ENCODE data around the gene NUP205.
A peak's percentile ranks its signal among the peaks of the same experiment; 100 is the strongest.

NUP205 gene

DNA sequence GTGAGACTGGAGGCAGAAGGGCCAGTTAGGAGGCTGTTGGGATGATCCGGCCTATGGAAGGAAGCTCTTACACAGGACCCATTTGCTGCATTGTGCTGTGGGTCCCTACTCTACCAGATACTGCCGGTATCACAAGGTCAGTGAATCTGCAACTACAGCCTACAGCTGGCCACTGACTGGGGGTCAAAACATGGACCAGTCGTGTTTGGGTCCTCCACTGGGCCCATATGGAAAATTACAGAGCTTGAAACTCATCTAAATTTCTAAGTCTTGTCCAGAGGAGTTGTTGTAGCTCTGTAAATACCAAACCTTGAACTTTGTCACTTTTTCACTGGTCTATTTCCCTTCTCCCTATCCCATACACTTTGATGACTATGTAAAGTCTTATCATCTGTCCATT is 5.6 kb upstream of the NUP205 start:
- no peak for DNase-seq (ENCODE audit: low read depth)

DNA sequence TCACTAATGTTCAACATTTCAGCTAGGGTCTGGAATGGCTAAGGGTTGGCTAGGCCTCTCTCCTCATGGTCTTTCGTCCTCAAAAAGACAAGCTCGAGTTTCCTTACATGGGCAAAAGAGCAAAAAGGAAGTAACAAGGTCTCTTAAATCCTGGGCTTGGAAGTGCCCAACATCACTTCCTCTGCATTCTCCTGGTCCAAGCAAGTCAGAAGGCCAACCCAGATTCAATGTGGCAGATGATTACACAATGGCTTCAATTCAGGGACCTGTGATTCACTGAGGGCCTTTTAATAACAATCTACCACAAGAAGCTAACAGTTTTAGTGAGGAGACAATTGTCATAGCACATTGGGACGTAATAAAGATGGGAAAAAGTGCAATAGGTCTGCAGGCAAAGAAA is 4.4 kb upstream of the NUP205 start:
- peak; percentile 15 for DNase-seq (ENCODE audit: low read depth)

DNA sequence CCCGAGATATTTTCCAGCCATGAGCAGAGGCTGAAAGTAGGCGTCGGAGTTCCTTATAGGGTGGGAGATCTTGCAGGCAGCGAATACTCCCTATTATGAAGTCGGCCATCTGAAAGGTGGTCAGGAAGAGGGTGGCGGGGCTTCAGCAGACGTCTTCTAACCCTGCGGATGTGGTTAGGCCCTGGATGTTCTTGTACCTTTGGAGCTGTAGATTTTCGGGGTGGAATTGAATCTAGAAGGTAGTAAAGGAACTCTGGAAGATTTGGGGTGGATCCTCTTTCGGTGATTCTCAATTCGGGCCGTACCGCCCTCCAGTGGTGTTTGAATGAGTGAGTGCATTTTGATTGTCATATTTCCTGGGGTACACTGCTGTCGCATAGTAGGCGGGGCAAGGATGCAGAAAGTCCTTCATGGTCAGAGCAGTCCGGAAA is 635 bp downstream of the NUP205 start:
- DNase-seq (ENCODE audit: low read depth): peak; percentile 73

DNA sequence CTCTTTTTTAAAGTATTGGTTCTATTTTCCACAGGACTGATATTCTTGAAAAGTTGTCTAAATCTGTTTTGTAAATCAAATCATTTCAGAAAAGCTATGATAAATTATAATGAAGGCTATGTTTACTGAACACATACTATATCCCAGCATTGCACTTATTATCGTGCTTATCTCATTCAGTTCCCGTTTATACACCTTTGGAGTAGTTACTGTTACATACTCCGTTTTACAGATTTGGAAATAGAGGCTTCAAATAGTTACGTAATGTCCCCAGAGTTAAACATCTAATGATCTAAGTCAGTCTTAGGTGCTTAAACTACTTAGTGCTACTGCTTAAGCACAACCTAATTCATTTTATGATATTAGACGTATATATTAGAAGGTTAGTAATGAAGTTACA is 1.2 kb downstream of the NUP205 start:
- DNase-seq (ENCODE audit: low read depth): no peak

DNA sequence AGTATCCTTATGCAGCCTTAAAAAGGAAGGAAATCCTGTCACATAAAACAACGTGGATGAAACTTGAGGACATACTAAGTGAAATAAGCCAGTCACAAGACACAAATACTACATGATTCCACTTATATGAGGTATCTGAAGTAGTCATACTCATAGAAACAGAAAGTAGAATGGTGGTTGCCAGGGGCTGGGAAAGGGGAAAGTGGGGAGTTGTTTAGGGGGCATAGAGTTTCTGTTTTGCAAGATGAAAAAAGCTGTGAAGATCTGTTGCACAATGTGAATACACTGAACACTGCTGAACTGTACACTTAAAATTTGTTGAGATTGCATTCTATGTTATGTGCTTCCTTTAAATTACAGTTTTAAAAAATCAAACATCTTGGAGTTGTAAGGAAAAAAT is 2.9 kb downstream of the NUP205 start:
- DNase-seq (ENCODE audit: low read depth): no peak

DNA sequence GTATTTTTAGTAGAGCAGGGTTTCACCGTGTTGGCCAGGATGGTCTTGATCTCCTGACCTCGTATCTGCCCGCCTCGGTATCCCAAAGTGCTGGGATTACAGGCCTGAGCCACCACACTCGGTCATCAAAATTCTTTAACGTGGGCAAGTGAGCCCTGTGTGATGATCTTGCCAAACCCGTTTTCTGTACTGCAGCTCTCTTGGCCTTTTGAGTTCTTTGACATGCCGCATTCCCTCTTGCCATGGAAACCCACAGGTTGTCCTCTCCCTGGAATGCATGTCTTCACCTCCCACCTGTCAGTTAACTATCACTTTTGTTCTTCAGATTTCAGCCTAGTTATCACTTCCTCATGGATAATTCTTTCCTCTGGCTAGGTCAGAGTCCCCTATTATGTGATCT is 5.0 kb downstream of the NUP205 start:
- no peak for DNase-seq (ENCODE audit: low read depth)

DNA sequence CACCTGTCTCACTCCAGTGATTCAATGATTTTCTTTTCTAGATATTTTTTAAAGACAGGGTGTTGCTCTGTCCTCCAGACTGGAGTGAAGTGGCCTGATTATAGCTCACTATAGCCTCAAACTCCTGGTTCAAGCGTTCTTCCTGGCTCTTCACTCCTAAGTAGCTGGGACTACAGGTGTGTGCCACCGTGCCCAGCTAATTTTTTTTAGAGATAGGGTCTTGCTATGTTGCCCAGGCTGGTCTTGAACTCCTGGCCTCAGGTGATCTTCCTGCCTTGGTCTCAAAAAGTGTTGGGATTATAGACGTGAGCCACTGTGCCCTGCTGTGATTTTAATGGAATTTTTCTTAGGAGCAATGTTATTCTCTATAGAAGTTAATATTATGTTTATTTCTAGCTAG is 14.1 kb downstream of the NUP205 start:
- no peak for DNase-seq (ENCODE audit: low read depth)

DNA sequence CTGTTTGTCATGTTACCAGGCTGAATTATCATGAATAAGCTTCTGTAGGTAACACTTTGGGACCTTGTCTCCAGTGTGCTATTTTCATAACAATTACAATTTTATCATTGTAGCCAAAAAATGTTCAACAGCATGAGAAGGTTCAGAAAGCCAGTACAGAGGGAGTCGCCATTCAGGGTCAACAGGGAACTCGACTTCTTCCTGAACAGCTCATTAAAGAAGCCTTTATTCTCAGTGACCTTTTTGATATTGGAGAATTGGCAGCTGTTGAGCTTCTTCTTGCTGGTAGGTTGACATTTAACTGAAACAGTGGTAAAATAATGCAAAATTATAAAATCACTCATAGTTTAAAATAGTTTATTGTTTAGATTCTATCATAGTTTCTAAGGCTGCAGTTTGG is 15.8 kb downstream of the NUP205 start:
- no peak for DNase-seq (ENCODE audit: low read depth)

DNA sequence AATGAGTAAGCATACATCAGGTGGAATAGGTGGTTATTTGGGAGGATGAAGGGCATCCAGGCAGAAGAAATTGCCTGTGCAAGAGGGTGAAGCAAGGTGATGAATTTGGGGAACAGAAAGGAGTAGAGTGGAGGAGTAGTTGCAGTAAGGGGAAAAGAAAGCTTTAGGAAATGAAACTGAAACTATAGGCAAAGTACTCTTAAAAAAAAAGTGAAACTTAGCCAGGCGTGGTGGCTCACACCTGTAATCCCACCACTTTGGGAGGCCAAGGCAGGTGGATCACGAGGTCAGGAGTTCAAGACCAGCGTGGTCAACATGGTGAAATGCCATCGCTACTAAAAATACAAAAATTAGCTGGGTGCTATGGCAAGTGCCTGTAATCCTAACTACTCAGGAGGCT is 17.6 kb downstream of the NUP205 start:
- no peak for DNase-seq (ENCODE audit: low read depth)

DNA sequence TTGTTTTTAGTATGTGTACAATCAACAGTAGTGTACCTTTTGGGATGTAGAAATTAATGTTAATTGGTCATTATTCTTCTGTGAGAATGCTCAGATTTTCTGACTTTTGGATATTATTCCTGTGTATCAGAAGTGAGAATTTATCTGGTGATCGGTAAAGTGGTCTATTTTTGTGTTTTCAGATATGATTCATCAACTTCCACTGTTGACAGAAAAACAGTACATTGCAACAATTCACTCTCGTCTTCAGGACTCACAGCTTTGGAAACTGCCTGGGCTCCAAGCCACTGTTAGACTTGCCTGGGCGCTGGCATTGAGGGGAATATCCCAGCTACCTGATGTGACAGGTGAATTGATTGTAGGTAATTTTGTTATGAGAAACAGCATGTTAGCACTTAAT is 20.9 kb downstream of the NUP205 start:
- no peak for DNase-seq (ENCODE audit: low read depth)

DNA sequence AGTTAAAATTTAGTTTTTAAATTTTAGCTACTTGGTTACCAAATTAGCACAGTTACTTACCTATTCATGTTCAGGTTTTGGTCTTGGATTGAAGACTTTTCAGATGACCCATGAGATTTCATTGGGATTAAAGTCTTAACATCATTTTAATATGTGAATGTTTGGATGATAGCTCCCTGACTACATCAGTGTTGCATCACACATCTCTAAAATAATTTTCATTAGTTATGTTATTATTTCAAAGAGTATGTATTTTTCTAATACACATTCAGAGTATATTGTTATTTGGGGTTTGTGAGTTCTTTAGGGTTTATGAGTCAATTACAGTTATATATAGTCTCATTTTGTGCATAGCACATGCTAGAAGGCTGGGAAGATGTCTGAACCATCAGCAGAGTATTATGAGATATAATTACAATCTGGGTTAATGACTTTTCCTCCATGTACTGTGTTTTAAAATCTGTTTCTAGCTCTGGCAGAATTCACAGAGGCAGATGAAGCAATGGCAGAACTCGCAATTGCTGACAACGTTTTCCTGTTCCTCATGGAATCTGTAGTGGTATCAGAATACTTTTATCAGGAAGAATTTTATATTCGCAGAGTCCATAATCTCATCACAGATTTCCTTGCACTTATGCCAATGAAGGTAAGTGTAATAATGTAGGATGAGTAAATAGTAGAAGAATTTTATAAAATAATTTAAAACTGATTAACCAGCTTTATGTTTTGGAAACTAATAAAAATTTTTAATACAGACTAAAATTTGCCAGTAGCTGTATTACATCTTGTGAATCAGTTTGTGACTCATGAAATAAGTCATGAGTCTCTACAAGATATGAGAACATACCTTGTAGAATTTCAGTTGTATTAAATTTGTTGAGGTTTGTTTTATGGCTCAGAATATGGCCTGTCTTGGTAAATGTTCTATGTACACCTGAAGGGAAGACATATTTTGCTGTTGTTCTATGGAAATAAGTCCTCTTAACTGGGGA is 26.9 kb downstream of the NUP205 start:
- DNase-seq (ENCODE audit: low read depth): no peak

DNA sequence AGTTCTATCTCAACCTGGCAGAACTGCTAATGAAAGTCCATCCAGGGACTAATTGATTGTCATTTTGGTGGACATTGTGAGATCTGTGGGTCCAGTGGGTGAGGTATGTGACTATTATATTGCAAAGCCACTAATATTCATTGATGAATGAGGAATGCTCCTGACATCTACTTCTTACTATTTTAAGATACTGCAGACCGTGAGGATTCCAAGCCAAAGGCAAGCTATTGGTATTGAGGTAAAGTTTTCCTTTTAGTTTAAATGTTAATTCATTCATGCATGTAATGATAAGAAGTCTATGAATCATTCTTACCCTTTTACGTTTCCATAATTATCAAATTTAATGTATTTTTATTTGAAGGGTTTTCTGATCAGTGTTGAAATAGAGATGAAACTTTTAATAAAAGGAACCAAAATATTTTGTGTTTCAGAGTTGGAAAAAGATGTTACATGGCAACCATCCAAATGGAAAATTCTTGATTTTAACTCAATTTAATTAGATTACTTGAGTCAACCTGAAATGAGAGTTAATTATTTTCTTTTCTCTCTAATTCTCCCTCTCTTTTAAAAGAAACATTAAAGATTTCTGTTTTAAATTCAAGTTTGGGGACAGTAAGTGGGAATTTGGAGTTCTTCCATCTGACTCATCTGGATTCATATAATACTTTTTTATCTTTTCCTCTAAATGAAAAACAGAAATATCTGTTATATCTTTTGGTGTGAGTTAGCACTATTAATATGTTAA is 39.6 kb downstream of the NUP205 start:
- DNase-seq (ENCODE audit: low read depth): peak; percentile 48

DNA sequence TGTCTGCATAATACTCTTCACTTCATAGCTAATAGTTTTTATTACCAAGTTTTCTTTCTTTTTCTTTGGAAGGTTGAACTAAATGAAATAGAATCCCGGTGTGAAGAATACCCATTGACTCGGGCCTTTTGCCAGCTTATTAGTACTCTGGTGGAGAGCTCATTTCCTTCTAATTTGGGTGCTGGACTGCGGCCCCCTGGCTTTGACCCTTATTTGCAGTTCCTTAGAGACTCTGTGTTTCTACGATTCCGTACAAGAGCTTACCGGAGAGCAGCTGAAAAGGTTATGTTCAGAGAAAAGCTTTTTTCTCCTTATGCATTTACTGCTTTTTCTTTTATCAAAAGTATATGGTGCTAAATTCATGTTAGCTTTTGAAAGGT is 40.2 kb downstream of the NUP205 start:
- DNase-seq (ENCODE audit: low read depth): no peak

DNA sequence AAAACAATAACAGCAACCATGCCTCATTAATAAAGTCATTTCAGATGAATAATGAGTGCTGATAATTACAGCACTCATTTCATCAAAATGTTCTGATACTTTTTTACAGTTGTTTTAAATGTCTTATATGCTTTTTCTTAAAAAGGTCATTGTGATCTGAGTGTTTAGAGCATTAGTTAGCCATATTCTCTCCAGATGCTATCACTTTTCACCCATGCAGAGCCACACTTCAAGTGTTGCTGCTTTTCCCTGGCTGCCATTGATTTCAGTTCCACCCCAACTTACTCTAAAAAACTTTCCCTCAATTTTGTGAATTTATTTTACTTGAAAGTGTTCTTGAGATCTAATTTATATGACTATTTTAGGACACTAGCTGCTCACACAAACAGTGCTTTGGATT is 41.8 kb downstream of the NUP205 start:
- peak; percentile 63 for DNase-seq (ENCODE audit: low read depth)

DNA sequence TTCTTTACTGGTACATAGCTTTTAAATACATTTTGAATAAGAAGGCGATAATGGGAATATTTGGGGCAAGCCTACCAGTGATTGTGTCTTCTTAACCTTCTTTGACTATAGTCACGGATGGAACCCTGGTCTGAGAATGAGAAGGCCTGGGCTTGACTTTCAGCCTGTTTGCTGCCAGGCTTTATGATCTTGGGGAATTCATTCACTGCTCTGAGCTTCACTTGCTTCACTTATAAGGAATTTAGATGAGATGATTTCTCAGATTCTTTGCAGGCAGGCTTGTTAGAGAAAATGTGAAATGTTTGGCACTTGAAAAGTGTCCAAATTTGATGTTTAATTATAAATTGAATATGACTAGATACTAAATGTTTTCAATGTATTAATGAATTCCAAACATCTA is 42.5 kb downstream of the NUP205 start:
- DNase-seq (ENCODE audit: low read depth): peak; percentile 40

DNA sequence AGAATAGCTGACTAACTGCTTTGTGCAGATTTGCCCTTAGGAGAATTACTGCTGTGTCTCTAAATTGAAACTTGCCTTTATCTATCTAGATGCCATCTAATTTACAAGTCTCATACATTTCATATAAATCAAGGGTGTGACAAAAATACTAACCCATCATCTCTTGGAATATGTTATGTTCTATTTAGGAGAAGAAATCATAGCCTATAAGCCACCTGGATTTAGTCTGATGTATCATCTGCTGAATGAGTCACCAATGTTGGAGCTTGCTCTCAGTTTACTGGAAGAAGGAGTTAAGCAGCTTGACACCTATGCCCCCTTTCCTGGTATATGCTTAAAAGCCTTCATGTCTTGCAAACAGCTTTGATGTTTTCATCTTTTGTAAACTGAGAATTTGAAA is 43.5 kb downstream of the NUP205 start:
- no peak for DNase-seq (ENCODE audit: low read depth)

DNA sequence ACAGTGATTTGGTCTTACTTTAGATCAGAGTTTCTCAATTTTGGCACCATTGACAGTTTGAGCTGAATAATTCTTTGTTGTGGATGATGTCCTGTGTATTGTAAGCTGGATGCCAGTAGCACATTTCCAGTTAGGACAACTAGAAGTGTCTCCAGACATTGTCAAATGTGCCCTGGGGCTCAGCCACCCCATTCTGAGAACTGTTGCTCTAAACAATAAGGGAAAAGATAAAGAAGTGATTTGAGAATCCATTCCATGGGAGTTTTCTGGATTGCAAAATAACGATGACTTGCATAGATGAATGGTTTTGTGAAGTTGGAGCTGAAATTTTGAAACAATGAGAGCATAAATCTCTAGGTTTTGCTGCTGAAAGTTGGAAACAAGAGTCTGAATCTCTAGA is 44.6 kb downstream of the NUP205 start:
- DNase-seq (ENCODE audit: low read depth): peak; percentile 13

DNA sequence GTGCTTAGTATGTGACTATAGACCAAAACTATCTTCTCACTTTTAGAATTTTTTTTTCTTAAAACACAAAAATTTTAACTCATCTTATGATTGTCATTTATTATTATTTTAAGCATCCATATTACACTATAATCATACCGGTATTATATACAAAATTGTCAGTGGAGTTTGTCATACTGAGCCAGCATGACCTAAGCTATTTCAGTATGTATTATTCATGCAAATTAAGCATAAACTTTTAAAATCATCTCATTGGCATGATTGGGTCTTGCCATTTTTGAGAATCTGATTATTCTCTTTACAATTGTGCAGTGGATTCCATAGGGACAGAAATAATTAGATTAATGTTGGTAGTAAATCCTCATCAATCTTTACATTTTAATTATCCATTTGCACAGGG is 58.4 kb downstream of the NUP205 start:
- DNase-seq (ENCODE audit: low read depth): no peak

DNA sequence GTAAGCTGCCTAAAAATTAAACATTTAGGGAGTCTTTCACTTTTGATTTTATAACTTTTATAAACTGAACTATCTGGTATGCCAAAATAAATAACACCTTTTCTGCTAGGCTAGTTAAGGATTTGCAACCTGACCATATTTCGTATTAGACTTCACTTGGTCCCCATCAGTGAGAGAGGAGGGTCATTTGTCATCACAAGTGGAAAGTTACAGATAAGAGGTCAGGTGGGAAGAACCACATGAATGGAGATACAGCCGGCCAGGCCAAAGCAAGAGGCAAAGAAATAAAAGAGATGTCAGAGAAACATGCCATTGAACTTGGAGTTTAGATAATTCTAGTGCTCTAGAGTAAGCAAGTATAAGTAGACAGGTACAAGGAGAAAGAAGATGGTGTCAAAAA is 60.1 kb downstream of the NUP205 start:
- DNase-seq (ENCODE audit: low read depth): no peak

DNA sequence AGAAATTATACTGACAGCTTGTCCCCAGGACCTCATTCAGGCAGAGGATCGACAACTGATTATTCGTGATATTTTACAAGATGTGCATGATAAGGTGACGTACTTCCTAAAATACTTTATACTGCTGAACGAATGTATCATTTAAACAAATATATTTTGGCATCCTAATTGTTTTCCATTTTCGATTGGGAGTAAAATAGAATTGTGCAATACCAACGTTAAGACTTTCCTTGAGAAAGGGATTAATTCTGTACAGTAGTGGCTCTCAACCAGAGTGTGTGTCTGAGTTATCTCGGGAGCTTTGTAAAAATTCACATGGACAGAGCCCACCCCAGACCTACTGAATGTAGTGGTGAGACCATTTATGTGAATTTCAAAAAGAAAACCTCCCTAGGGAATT is 60.8 kb downstream of the NUP205 start:
- no peak for DNase-seq (ENCODE audit: low read depth)

DNA sequence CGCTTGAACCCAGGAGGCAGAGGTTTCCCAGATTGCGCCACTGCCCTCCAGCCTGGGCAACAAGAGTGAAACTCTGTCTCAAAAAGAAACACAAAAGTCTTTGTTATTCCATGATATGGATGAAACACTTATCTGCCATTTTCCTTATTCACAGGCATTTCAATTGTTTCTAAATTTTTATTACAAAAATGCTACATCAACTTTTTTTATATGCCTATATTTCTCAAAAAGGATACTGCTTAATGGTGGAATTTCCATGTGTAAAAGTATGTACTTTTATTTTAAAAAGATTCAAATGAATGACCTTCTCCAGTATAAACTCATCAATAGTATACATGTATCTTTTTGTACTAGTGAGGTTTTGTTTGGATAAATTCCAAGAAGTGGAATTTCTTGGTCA is 62.7 kb downstream of the NUP205 start:
- DNase-seq (ENCODE audit: low read depth): no peak

DNA sequence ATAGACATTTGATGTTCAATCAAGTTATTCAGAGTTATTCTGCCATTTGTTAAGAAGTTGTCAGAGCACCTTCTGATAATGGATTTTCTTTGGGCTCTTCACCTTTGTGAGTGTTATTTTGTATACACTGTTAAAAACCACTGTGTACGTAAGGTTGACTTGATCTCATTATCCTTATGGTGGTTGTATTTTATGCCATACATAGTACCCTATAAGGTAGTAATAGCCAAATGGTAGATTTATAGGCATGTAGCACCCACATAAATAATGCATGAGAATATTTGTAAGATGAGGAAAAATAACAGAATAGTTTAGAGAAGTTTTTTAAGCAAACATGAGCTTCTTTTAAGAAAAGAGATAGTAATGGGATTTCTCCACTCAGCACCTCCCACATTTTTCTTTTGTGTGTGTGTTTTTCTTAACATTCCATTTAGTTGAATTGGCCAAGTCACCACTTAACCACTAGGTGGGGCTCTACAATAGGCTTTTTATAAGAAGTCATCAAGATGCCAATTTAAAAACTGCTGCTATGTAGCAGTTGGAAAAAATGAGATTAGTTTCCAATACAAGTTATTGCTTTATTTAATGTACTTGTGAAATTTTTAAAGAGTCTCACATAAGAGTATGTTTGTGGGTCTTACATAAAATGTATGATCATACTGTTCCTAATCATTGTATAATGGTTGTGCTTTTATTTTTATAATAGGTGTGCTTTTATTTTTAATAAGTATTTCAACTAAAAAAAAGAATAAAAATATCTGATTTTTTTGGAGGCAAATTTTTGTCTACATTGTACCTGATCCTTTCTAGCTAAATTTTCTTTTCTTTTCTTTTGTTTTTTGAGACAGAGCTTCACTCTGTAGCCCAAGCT is 63.5 kb downstream of the NUP205 start:
- DNase-seq (ENCODE audit: low read depth): peak; percentile 89

Measured in EH (cell line).